ENCODE measurements around the gene MAPKAPK2. TPM values are rescaled to one million over a fixed set of nuclear protein-coding genes. Genes with fewer than 3 reads are reported as not detected.
"Not testable (repeated sequence)": the region's sequence is repeated elsewhere in the genome, so short reads cannot be mapped to it uniquely, and the experiment has no call there.

Gene MAPKAPK2
- total RNA-seq, 2 experiments from 2014 or later = 53.5 to 57.8 TPM

DNA sequence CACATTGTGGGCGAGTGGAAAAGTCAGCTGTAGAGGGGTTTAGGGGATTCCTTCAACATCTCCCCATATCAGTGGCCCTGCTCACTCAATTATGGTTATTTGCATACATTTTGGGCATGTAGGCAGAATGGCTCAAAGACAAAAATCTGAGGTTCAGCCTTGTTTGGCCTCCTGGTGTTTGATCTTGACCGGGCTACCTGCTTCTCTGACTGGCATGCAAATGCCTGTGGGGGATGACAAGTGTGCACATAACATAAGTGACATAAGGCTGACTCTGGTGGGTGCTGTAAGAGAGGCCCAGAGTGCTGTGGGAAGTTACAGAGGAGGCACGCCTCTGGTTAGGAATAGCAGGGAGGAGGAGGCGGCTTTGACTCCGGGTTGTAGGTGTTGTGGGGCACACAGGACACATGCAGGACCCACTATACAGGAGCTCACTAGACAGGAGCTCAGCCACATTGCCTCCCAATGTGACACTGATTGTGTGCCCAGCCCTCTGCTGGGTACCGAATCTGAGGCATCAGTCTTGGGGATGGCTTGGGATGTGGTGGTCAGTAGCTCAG is 56.5 kb downstream of the MAPKAPK2 start:
- H3K36me3 Mint-ChIP-seq = peaks cover 4% of the 10 kb centered on the region
- DNase-seq = no peak
- no peaks in the 10 kb centered on the region for H3K27me3 Mint-ChIP-seq
- no peak overlapping the region for H3K27ac Mint-ChIP-seq
- H3K4me3 Mint-ChIP-seq = no peak overlapping the region
- H3K9me3 Mint-ChIP-seq = no peaks in the 10 kb centered on the region
- H3K4me1 Mint-ChIP-seq = peaks cover 83% of the 10 kb centered on the region

DNA sequence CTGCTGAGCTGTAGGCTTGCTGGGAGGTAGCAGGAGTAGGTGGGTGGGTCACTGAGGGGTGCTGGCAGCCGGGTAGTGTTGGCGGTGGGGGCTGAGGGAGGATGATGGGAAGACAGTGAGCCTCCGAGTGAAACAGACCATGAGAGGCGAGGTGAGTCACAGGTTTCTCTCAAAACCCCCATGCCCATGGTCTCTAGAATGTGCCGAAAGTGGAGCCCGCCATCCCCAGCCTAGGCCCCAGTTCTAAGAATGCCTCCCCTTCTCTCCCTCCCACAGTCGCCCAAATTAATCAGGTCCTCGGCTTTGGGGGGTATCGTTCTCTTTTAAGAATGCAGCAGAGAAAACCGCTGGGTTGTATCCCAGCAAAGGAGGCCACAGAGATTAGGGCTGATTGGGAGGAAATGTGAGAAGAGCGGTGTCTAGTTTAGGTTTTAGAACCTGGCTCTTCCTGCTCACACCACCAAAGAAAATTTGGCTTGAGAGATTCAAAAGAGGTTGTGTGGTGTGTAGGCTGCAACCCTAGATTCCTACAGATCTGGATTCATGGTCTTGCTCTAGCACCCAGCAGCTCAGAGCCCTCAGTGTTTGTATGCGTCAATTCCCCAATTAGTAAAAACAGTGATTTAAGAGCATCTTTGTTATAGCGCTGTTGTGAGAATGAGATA is 58.1 kb downstream of the MAPKAPK2 start:
- no peaks in the 10 kb centered on the region for H3K9me3 Mint-ChIP-seq
- peak; percentile 50 for DNase-seq
- H3K4me3 Mint-ChIP-seq = no peak overlapping the region
- peak overlapping the region; percentile 39 for H3K27ac Mint-ChIP-seq
- H3K4me1 Mint-ChIP-seq = peaks cover 67% of the 10 kb centered on the region
- H3K36me3 Mint-ChIP-seq = no peaks in the 10 kb centered on the region
- H3K27me3 Mint-ChIP-seq = no peaks in the 10 kb centered on the region

DNA sequence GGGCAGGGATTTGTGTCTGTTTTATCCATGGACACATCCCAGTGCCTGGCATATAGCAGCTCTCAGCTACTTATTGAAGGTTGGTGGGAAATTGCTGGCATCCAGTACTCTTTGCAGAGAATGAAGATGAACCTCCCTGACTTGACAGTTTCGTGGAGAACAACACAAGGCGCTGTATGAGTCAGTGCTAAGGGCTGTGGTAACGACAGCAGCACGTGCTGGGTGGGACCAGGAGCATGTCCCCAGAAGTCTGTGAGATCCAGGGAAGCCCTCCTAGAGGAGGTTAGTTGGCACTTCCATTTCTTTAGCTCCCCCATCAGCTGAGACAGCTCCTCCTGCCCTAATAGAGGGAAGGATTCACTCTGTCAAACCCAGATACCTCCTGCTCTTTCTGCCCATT is 60.0 kb downstream of the MAPKAPK2 start:
- H3K36me3 Mint-ChIP-seq = no peaks in the 10 kb centered on the region
- peaks cover 53% of the 10 kb centered on the region for H3K4me1 Mint-ChIP-seq
- H3K27me3 Mint-ChIP-seq = no peaks in the 10 kb centered on the region
- no peak overlapping the region for H3K27ac Mint-ChIP-seq
- no peak overlapping the region for H3K4me3 Mint-ChIP-seq
- no peaks in the 10 kb centered on the region for H3K9me3 Mint-ChIP-seq
- no peak for DNase-seq

DNA sequence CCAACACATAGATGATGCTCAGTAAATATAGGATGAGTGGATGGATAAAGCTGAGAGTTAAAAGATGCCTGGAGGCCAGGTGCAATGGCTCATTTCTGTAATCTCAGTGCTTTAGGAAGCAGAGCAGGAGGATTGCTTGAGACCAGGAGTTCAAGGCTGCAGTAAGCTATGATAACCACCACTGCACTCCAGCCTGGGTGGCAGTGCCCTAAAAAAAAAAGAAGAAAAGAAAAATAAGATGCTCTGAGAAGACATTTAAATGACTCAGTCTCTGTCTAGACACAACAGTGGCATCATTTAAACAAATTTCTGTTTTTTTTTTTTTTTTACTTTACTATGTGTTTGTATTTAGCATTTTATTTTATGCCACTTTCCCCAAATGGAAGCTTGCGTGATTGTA is 60.6 kb downstream of the MAPKAPK2 start:
- H3K4me3 Mint-ChIP-seq = no peak overlapping the region
- H3K4me1 Mint-ChIP-seq = peaks cover 47% of the 10 kb centered on the region
- H3K27me3 Mint-ChIP-seq = no peaks in the 10 kb centered on the region
- no peaks in the 10 kb centered on the region for H3K9me3 Mint-ChIP-seq
- no peaks in the 10 kb centered on the region for H3K36me3 Mint-ChIP-seq
- no peak overlapping the region for H3K27ac Mint-ChIP-seq
- no peak for DNase-seq

DNA sequence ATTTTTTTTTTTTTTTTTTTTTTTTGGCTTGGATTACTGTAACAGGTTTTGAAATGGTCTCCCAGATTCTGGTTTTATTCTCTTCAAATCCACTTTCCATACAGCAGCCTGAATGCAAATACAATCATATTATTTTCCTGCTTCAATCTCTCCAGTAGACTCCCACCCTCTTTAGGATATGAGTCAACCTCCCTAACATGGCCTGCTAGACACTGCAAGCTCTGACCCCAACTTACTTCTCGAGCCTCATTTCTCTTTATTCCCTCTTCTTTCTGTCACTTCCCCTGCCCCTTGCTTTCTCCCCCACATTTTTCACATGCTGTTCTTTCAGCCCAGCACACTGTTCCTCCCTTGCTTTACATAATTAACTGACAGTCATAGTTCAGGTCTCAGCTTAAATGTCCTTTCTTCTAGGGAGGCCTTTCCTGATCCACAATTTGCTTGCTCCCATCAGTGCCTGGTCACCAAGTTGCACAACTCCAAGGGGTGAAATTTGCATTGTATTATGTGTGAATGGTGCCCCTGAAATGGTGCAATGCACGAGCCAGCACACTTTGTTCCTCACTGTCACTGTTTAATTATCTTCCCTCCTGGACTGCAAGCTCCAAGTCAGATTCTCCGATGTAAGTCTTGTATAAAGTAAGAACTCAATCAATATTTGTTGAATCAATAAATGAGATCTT is 63.8 kb downstream of the MAPKAPK2 start:
- no peak overlapping the region for H3K27ac Mint-ChIP-seq
- H3K36me3 Mint-ChIP-seq = no peaks in the 10 kb centered on the region
- peaks cover 18% of the 10 kb centered on the region for H3K4me1 Mint-ChIP-seq
- H3K9me3 Mint-ChIP-seq = no peaks in the 10 kb centered on the region
- no peak for DNase-seq
- H3K27me3 Mint-ChIP-seq = no peaks in the 10 kb centered on the region
- no peak overlapping the region for H3K4me3 Mint-ChIP-seq

DNA sequence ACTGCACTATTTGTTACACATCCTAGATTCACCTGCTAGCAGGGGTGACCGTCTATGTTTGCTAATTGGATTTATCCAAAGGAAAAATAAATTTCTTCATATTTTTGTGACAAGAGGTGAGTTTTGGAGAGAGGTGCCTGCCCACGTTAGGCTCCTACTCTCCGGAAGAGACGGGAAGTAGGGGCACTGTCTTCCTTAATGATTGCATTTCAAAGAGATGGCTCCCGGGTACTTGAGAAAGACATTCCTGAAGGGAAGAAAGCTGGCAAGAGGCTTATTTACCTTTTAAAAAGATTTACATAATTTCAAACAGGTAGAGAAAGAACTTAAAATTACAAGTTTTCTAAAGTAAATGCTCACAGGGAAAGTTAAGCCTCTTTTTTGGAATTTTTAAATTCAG is 67.2 kb downstream of the MAPKAPK2 start:
- H3K27me3 Mint-ChIP-seq = no peaks in the 10 kb centered on the region
- no peaks in the 10 kb centered on the region for H3K9me3 Mint-ChIP-seq
- H3K4me1 Mint-ChIP-seq = peaks cover 23% of the 10 kb centered on the region
- H3K4me3 Mint-ChIP-seq = no peak overlapping the region
- DNase-seq = no peak
- H3K27ac Mint-ChIP-seq = no peak overlapping the region
- no peaks in the 10 kb centered on the region for H3K36me3 Mint-ChIP-seq

DNA sequence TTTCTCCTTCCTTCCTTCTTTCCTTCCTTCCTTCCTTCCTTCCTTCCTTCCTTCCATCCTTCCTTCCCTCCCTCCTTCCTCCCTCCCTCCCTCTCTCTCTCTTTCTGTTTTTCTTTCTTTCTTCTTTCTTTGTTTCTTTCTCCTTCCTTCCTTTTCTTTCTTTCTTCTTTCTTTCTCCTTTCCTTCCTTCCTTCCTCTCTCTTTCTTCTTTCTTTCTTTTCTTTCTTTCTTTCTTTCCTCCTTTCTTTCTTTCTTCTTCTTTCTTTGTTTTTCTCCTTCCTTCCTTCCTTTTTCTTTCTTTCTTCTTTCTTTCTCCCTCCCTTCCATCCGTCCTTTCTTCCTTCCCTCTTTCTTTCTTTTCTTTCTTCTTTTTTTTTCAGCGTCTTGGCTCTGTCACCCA is 67.8 kb downstream of the MAPKAPK2 start:
- H3K4me3 Mint-ChIP-seq = no peak overlapping the region
- no peaks in the 10 kb centered on the region for H3K9me3 Mint-ChIP-seq
- H3K4me1 Mint-ChIP-seq = peaks cover 23% of the 10 kb centered on the region
- H3K27me3 Mint-ChIP-seq = no peaks in the 10 kb centered on the region
- H3K36me3 Mint-ChIP-seq = no peaks in the 10 kb centered on the region
- no peak overlapping the region for H3K27ac Mint-ChIP-seq
- DNase-seq = no peak

DNA sequence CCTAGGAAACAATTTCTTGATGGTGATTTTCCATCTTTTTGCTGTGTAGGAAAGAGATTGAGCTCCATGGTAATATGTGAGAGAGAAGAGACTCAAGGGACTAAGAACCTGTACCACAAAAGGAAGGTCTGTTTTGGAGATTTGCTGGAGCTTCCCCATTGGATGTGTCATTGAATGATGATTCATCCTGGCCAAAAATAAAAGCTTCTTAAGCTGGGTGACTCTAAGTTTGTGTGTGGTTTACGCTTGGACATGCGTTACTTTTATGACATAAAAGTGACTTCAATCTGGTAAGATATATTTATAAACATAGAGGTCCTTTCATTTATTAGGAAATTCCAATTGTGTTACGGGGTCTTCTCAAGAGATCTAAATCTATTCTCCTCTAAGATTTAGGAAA is 68.4 kb downstream of the MAPKAPK2 start:
- Mint-ChIP-seq H3K4me3 (no peak overlapping the region), H3K4me1 (peaks cover 23% of the 10 kb centered on the region), H3K27me3 (no peaks in the 10 kb centered on the region), H3K9me3 (no peaks in the 10 kb centered on the region), H3K27ac (no peak overlapping the region), H3K36me3 (no peaks in the 10 kb centered on the region)
- DNase-seq = no peak

DNA sequence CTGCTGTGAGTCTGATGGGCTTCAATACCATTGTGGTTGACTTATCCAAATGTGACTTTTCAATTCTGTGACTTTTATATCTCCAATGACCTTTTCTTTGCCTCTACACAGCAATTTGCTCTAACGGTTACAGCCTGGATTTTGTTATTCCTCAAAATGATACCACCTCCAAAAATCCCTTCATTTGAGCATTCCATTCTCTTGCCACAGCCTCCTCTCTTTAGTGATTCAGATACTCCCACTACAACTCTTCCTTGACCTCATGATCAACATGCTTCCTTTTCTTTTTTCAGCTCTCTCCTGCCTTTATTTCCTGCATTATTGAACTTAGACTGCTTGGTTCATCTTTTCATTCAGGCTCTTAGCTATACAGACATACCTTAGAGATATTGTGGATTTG is 69.3 kb downstream of the MAPKAPK2 start:
- peaks cover 18% of the 10 kb centered on the region for H3K4me1 Mint-ChIP-seq
- no peaks in the 10 kb centered on the region for H3K36me3 Mint-ChIP-seq
- H3K4me3 Mint-ChIP-seq = no peak overlapping the region
- no peak overlapping the region for H3K27ac Mint-ChIP-seq
- no peaks in the 10 kb centered on the region for H3K9me3 Mint-ChIP-seq
- no peak for DNase-seq
- H3K27me3 Mint-ChIP-seq = no peaks in the 10 kb centered on the region

DNA sequence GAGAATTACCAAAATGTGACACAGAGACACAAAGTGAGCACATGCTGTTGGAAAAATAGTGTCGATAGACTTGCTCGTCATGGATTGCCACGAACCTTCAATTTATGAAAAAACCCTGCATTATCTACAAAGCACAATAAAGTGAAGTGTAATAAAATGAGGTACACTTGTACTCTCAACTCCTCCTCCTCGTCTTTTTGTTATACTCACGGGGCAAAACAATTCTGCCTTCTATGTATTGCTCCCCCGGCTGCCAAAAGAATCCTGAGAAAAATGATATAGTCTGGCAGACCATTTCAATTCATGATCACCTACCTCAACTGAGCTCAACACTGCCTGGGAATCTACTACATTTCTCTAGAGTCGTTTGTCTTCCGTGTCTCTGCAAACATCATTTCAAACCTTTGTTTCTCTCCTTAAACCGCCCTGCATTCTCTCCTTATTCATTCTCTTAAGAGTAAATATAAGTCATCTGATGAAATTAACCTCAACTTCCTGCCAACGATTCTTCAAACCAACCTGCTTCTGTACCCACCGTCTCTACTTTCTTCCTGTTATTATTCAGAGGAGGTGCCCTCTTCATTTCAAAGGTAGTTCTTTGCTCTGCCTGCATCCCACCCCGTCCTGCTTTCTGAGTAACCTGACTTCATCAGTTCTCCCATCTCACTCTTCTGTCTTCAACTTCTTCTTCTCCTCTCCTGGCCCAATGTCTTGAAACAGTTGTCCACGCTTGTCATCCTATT is 73.0 kb downstream of the MAPKAPK2 start:
- H3K36me3 Mint-ChIP-seq = no peaks in the 10 kb centered on the region
- no peak overlapping the region for H3K27ac Mint-ChIP-seq
- peaks cover under 1% of the 10 kb centered on the region for H3K27me3 Mint-ChIP-seq
- no peaks in the 10 kb centered on the region for H3K9me3 Mint-ChIP-seq
- H3K4me3 Mint-ChIP-seq = no peak overlapping the region
- DNase-seq = no peak
- peaks cover 18% of the 10 kb centered on the region for H3K4me1 Mint-ChIP-seq

DNA sequence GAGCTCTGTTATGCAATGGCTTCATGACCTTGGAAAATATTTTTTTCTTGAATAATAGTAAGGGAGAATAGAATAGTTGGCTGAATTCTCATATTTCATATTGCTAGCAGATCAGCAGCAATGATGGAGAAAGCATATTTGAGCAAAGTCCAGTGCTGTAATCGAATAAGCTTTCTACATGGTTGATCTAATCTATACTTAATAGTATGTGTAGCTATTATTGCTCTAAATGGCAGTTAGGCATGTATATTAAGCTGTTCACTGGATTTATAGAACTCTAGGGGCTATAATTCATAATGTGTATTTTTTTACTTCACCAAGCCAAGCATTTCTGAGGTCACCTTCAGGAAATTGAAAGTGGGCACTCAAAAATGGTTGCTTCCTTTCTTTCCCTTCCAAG is 75.9 kb downstream of the MAPKAPK2 start:
- H3K4me3 Mint-ChIP-seq = no peak overlapping the region
- DNase-seq = no peak
- H3K36me3 Mint-ChIP-seq = no peaks in the 10 kb centered on the region
- H3K9me3 Mint-ChIP-seq = no peaks in the 10 kb centered on the region
- H3K27me3 Mint-ChIP-seq = peaks cover 8% of the 10 kb centered on the region
- peaks cover 12% of the 10 kb centered on the region for H3K4me1 Mint-ChIP-seq
- no peak overlapping the region for H3K27ac Mint-ChIP-seq

DNA sequence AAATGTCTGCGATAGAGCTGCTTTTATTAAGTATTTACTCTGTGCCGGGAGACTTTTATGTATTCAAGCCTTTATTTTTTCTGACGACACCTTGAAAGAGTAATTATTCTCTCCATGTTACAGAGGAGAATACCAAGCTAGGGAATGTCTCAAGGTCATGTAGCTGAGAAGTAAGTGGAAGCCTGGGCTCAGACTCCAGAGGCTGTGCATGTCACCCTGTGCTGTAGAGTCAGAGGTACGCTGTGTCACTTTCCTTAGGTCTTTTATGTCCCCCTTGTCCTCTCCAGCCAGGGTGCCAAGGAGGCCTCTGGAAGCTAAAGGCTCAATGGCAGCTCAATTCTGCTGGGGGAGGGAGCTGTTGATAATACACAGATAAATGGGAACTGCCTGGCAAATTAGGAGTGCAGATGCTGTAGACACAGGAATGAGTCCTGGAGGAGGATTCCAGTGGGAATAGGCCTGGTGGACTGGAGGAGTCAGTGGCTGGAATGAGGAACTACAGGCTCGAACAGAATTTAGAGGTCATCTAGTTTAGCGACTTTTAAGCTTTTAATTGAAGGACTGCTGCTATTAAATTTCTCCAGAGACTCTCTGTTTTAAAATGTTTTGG is 76.6 kb downstream of the MAPKAPK2 start:
- peaks cover 8% of the 10 kb centered on the region for H3K27me3 Mint-ChIP-seq
- H3K9me3 Mint-ChIP-seq = no peaks in the 10 kb centered on the region
- DNase-seq = no peak
- H3K4me3 Mint-ChIP-seq = no peak overlapping the region
- H3K36me3 Mint-ChIP-seq = no peaks in the 10 kb centered on the region
- H3K4me1 Mint-ChIP-seq = peaks cover 15% of the 10 kb centered on the region
- H3K27ac Mint-ChIP-seq = no peak overlapping the region

DNA sequence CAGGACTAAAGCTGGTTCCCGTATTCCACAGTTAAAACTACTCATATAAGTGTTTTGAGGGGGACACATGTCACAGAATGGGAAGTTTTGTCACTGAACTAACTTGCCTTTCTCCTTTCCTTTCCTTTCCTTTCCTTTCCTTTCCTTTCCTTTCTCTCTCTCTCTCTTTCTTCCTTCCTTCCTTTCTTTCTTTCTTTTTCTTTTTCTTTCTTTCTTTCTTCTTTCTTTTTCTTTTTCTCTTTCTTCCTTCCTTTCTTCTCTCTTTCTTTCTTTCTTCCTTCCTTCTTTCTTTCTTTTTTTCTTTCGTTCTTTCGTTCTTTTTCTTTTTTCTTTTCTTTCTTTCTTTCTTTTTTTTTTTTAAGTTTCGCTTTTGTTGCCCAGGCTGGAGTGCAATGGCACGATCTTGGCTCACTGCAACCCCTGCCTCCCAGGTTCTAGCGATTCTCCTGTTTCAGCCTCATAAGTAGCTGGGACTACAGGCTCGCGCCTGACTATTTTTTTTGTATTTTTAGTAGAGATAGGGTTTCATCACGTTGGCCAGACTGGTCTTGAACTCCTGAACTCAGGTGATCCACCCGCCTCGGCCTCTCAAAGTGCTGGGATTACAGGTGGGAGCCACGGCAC is 78.1 kb downstream of the MAPKAPK2 start:
- not testable (repeated sequence) for H3K4me3 Mint-ChIP-seq, H3K36me3 Mint-ChIP-seq, H3K9me3 Mint-ChIP-seq, H3K27me3 Mint-ChIP-seq, DNase-seq, H3K27ac Mint-ChIP-seq
- peaks cover 23% of the 10 kb centered on the region for H3K4me1 Mint-ChIP-seq

DNA sequence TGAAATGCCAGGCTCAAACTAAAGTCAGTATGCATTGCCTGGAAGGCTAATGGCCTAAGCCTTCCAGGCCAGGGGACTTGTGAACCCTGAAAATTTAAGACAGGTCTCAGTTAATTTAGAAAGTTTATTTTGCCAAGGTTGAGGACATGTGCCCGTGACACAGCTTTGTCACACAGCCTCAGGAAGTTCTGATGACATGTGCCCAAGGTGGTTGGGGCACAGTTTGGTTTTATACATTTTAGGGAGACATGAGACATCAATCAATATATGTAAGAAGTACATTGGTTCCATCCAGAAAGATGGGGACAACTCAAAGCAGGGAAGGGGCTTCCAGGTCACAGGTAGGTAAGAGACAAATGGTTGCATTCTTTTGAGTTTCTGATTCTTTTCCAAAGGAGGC is 81.1 kb downstream of the MAPKAPK2 start:
- H3K4me1 Mint-ChIP-seq = peaks cover 51% of the 10 kb centered on the region
- not testable (repeated sequence) for DNase-seq, H3K9me3 Mint-ChIP-seq, H3K27ac Mint-ChIP-seq, H3K36me3 Mint-ChIP-seq, H3K4me3 Mint-ChIP-seq
- peaks cover 10% of the 10 kb centered on the region for H3K27me3 Mint-ChIP-seq
